ENCODE data around the gene MPL. TPM values are rescaled to one million over a fixed set of nuclear protein-coding genes. Genes with fewer than 3 reads are reported as not detected.
"Not testable (repeated sequence)": the region's sequence is repeated elsewhere in the genome, so short reads cannot be mapped to it uniquely, and the experiment has no call there.

MPL gene
- polyA plus RNA-seq, 3 donors from 2014 or later: 0.57 TPM; not detected in 2

GRCh38 chr1:43389326-43390313, 52.0 kb downstream of the MPL start, which contains the start of the genes MED8 and SZT2:
Gene MED8, minus strand, starts transcription at chr1:43389800. Its CDS starts 36 bp downstream, at chr1:43389764.
Gene SZT2, plus strand, starts transcription at chr1:43389899. Its CDS starts 70 bp downstream, at chr1:43389969.
- Mint-ChIP-seq H3K27me3 (ENCODE audit: low read depth in 3 of 3) (peaks cover 0 to 4% (median 3%) of the 10 kb centered on the region in 3 donors), H3K36me3 (peaks cover 10 to 26% (median 15%) of the 10 kb centered on the region in 3 donors), H3K9me3 (no peaks in the 10 kb centered on the region), H3K27ac (peak within 1 kb of the TSS; percentile 97 to 100 (median 100)), H3K4me1 (peaks cover 39 to 57% of the 10 kb centered on the region in 2 donors), H3K4me3 (peak within 1 kb of the TSS; percentile 98 to 100 (median 100))
- peak; percentile 93 to 94 (median 94) for DNase-seq

- H3K4me1 Mint-ChIP-seq: peaks cover 41 to 65% of the 10 kb centered on the region in 2 donors
- DNase-seq: no peak
- H3K27ac Mint-ChIP-seq: peak overlapping the region in 2 of 6 donors; percentile 0 to 22
- no peaks in the 10 kb centered on the region for H3K9me3 Mint-ChIP-seq
- peaks cover 0 to 3% (median 3%) of the 10 kb centered on the region in 3 donors for H3K27me3 Mint-ChIP-seq (ENCODE audit: low read depth in 3 of 3)
- H3K4me3 Mint-ChIP-seq: no peak overlapping the region
- peaks cover 0 to 4% (median 0%) of the 10 kb centered on the region in 3 donors for H3K36me3 Mint-ChIP-seq
Observed at GRCh38 chr1:43392702-43393101, 55.1 kb downstream of the MPL start.

GRCh38 chr1:43395523-43395922, 57.9 kb downstream of the MPL start:
- H3K27me3 Mint-ChIP-seq (ENCODE audit: low read depth in 3 of 3): no peaks in the 10 kb centered on the region
- peaks cover 18 to 37% of the 10 kb centered on the region in 2 donors for H3K4me1 Mint-ChIP-seq
- no peaks in the 10 kb centered on the region for H3K36me3 Mint-ChIP-seq
- H3K9me3 Mint-ChIP-seq: no peaks in the 10 kb centered on the region
- H3K4me3 Mint-ChIP-seq: no peak overlapping the region
- H3K27ac Mint-ChIP-seq: no peak overlapping the region
- DNase-seq: no peak

DNA sequence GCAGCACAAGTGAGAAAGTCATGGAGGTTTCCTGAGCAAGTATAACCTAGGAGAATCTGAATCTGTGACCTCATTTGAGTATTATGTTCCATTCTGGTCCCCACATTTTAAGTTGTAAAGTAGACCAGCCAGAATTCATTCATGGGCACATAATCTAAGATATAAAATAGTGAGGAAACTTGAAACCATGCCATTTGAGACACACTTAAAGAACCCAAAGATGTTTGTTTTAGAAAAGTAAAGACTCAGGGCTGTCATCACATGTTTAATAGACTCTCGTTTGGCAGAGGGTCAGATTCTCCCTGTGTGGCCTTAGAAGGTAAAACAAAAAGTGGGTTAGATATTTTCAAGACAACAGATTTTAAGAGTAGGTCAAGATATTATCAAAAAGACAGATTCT, 58.4 kb downstream of the MPL start:
- no peaks in the 10 kb centered on the region for H3K36me3 Mint-ChIP-seq
- no peak overlapping the region for H3K27ac Mint-ChIP-seq
- peaks cover 13 to 32% of the 10 kb centered on the region in 2 donors for H3K4me1 Mint-ChIP-seq
- H3K27me3 Mint-ChIP-seq (ENCODE audit: low read depth in 3 of 3): no peaks in the 10 kb centered on the region
- no peaks in the 10 kb centered on the region for H3K9me3 Mint-ChIP-seq
- DNase-seq: no peak
- H3K4me3 Mint-ChIP-seq: no peak overlapping the region

GRCh38 chr1:43398227-43398626, 60.6 kb downstream of the MPL start:
- Mint-ChIP-seq H3K27ac (no peak overlapping the region), H3K36me3 (peaks cover 3 to 6% (median 3%) of the 10 kb centered on the region in 3 donors), H3K9me3 (no peaks in the 10 kb centered on the region), H3K4me3 (no peak overlapping the region), H3K27me3 (ENCODE audit: low read depth in 3 of 3) (no peaks in the 10 kb centered on the region), H3K4me1 (peaks cover 6 to 32% of the 10 kb centered on the region in 2 donors)
- no peak for DNase-seq

DNA sequence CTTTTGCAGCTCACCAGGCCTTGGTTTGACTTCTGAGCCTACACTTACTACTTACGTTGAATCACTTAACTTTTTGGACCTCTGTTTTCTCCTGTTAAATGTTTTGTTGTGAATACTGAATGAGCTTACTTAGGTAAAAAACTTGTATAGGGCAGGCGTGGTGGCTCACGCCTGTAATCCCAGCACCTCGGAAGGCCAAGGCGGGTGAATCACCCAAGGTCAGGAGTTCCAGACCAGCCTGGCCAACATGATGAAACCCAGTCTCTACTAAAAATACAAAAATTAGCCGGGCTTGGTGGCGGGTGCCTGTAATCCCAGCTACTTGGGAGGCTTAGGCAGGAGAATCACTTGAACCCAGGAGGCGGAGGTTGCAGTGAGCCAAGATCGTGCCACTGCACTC, 62.8 kb downstream of the MPL start:
- DNase-seq; H3K27me3 Mint-ChIP-seq (ENCODE audit: low read depth in 3 of 3); H3K4me3 Mint-ChIP-seq; H3K27ac Mint-ChIP-seq; H3K9me3 Mint-ChIP-seq: not testable (repeated sequence)
- peaks cover 3 to 21% (median 11%) of the 10 kb centered on the region in 3 donors for H3K36me3 Mint-ChIP-seq
- peaks cover 6 to 24% of the 10 kb centered on the region in 2 donors for H3K4me1 Mint-ChIP-seq

DNA sequence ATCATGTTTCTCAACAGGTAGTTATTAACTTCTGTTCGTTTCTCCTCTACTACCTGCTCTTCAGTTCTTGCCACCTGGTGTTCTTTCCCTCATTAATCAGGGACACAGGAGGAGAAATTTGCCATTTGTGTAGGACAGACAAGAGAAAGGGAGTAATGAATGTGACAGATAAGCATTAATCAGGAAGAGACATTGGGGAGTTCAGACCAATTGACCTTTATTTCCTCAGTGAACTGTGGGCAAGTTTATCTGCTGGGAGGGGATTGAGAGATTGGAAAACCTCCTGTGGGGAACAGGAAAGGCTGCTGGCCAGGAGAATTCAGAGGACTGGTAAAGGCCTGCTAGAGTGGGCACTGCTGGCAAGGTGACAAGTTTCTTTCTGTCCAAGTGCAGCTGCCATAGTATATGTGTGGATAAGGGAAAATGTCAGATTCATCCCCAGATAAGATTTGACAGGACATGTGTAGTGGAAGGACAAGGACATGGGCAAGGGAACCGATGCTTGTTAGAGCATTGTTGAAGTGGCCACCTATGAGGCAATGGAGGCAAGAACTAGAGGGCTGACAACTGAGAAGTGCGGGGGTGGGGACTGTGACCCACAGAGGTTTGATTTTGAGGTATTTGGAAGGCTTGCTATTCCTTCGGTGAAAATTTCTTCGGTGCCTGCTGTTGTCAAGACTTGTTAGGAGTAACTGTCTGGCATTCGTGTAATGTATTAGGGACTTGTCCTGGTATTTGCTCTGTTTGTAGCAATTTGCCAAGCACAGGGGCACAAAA, 64.7 kb downstream of the MPL start:
- H3K27ac Mint-ChIP-seq: peak overlapping the region in 4 of 6 donors; percentile 1 to 61 (median 8)
- H3K9me3 Mint-ChIP-seq: no peaks in the 10 kb centered on the region
- no peak for DNase-seq

More for the DNA sequence above, 64.7 kb downstream of the MPL start:
- Mint-ChIP-seq H3K4me3 (no peak overlapping the region), H3K36me3 (peaks cover 16 to 34% (median 21%) of the 10 kb centered on the region in 3 donors), H3K27me3 (ENCODE audit: low read depth in 3 of 3) (peaks cover 0 to 1% (median 0%) of the 10 kb centered on the region in 3 donors), H3K4me1 (peaks cover 2 to 13% of the 10 kb centered on the region in 2 donors)

Other genes starting within 250 kb of the MPL start
- 10 to 100 TPM; 52.8 to 61.7 (median 57.6) TPM for gene EBNA1BP2, start 165.5 kb upstream of the MPL start, polyA plus RNA-seq
- gene CFAP57, start 165.5 kb upstream of the MPL start, polyA plus RNA-seq: not detected
- gene TMEM125, start 67.8 kb upstream of the MPL start, polyA plus RNA-seq: 1 to 10 TPM in 1 of 3 donors, under 1 TPM in 1, not detected in 1; 0.53 to 3.7 TPM
- gene C1orf210, start 52.2 kb upstream of the MPL start, polyA plus RNA-seq: not detected
- 1 to 10 TPM; 8.8 to 9.2 (median 8.8) TPM for gene TIE1, start 36.8 kb upstream of the MPL start, polyA plus RNA-seq
- gene CDC20, start 21.2 kb downstream of the MPL start, polyA plus RNA-seq: 1 to 10 TPM in 2 of 3 donors, under 1 TPM in 1; 0.69 to 4.0 (median 3.0) TPM
- 100 to 1,000 TPM in 2 of 3 donors, 10 to 100 TPM in 1; 99.8 to 189 (median 113) TPM for gene ELOVL1, start 30.2 kb downstream of the MPL start, polyA plus RNA-seq
- gene MED8, start 52.0 kb downstream of the MPL start, polyA plus RNA-seq: 10 to 100 TPM; 24.8 to 43.3 (median 31.4) TPM
- 1 to 10 TPM; 3.4 to 8.3 (median 4.5) TPM for gene SZT2, start 52.1 kb downstream of the MPL start, polyA plus RNA-seq
- gene HYI, start 116.1 kb downstream of the MPL start, polyA plus RNA-seq: 1 to 10 TPM; 1.6 to 8.3 (median 4.5) TPM
- not detected for gene PTPRF, start 193.1 kb downstream of the MPL start, polyA plus RNA-seq

All from immature natural killer cell (primary cell).